IMR-90 (cell line): Measurements from ENCODE around the gene SMIM29. TPM values are rescaled to one million over a fixed set of nuclear protein-coding genes. Genes with fewer than 3 reads are reported as not detected.

Experiments
- ATAC-seq: fragments of 200-7000 bp; cut with Tn5 transposase; 2 replicates; pipeline ENCODE4 v1.9.1; 2020; ENCODE audit warnings: low read depth, mild to moderate bottlenecking, moderate library complexity
- BruUV-seq: library from RNA; stranded (reverse); fragments of 400-500 nt; replicated peaks from 2 replicates; lab custom pipeline; 2021; lab: Mats Ljungman, UMichigan
- CTCF ChIA-PET: fragments of 300-600 bp; formaldehyde crosslinking; extraction: SDS; loops from one replicate; lab custom pipeline; 2021; ENCODE audit warnings: antibody characterized with exemption; lab: Yijun Ruan, JAX
- POLR2A ChIA-PET: fragments of 300-600 bp; sonication (Branson Sonifier 250); formaldehyde crosslinking; loops from one replicate; lab custom pipeline; 2022; ENCODE audit warnings: antibody characterized with exemption; ENCODE audit not compliant: unreplicated experiment; lab: Charles Lee
- DNase-seq: peaks from one replicate; pipeline ENCODE4 v3.0.0; 2013
- H2AFZ ChIP-seq: replicated peaks from 2 replicates; pipeline ENCODE3; 2013; ENCODE audit warnings: low read length, mild to moderate bottlenecking; ENCODE audit not compliant: poor library complexity
- H2AK5ac ChIP-seq: 2 replicates; pipeline ENCODE4 v1.6.1; 2013; ENCODE audit warnings: low read depth, low read length, inconsistent platforms
- H2AK9ac ChIP-seq: replicated peaks from 2 replicates; pipeline ENCODE3; 2013; ENCODE audit warnings: mild to moderate bottlenecking, low read depth, low read length, moderate library complexity; ENCODE audit not compliant: poor library complexity
- H2BK120ac ChIP-seq: 2 replicates; pipeline ENCODE4 v1.6.1; 2013; ENCODE audit warnings: low read depth, low read length, inconsistent platforms
- H2BK15ac ChIP-seq: 3 replicates; pipeline ENCODE4 v1.6.1; 2013; ENCODE audit warnings: low read depth, low read length, inconsistent platforms
- H2BK20ac ChIP-seq: 2 replicates; pipeline ENCODE4 v1.6.1; 2013; ENCODE audit warnings: low read depth, mild to moderate bottlenecking, inconsistent platforms, low read length, moderate library complexity
- H2BK5ac ChIP-seq: 2 replicates; pipeline ENCODE4 v1.6.1; 2013; ENCODE audit warnings: mild to moderate bottlenecking, low read depth, low read length, inconsistent platforms; ENCODE audit not compliant: poor library complexity, severe bottlenecking
- H3K14ac ChIP-seq: replicated peaks from 2 replicates; pipeline ENCODE4 v1.6.1; 2013; ENCODE audit warnings: low read depth, low read length, inconsistent platforms
- H3K18ac ChIP-seq: 2 replicates; pipeline ENCODE4 v1.6.1; 2013; ENCODE audit warnings: low read depth, low read length, control low read depth
- H3K23ac ChIP-seq: 2 replicates; pipeline ENCODE4 v1.6.1; 2013; ENCODE audit warnings: low read depth, low read length, inconsistent platforms
- H3K27ac ChIP-seq: 2 replicates; pipeline ENCODE4 v1.5.1; 2013; ENCODE audit warnings: mild to moderate bottlenecking, control low read depth, low read length; ENCODE audit not compliant: insufficient read depth
- H3K27me3 ChIP-seq: 2 replicates; pipeline ENCODE4 v1.6.1; 2013; ENCODE audit warnings: low read length; ENCODE audit not compliant: control insufficient read depth, insufficient read depth
- H3K36me3 ChIP-seq: 2 replicates; pipeline ENCODE4 v1.6.1; 2013; ENCODE audit warnings: low read length, mixed read lengths; ENCODE audit not compliant: control insufficient read depth, insufficient read depth
- H3K4ac ChIP-seq: 2 replicates; pipeline ENCODE4 v1.6.1; 2013; ENCODE audit warnings: low read depth, low read length, inconsistent platforms
- H3K4me1 ChIP-seq: 2 replicates; pipeline ENCODE4 v1.6.1; 2013; ENCODE audit warnings: low read length, mixed read lengths; ENCODE audit not compliant: control insufficient read depth, insufficient read depth
- H3K4me2 ChIP-seq: 2 replicates; pipeline ENCODE4 v1.6.1; 2013; ENCODE audit warnings: low read depth, mild to moderate bottlenecking, control low read depth, low read length, moderate library complexity
- H3K4me3 ChIP-seq: 2 replicates; pipeline ENCODE4 v1.5.1; 2013; ENCODE audit warnings: low read depth, mild to moderate bottlenecking, control low read depth, low read length, moderate library complexity; ENCODE audit not compliant: insufficient read depth
- H3K56ac ChIP-seq: 2 replicates; pipeline ENCODE4 v1.6.1; 2013; ENCODE audit warnings: low read length, inconsistent platforms; ENCODE audit not compliant: insufficient read depth; ENCODE audit errors: extremely low read depth
- H3K79me1 ChIP-seq, 2 experiments: 2 replicates each; pipeline ENCODE4 v1.6.1; 2013; ENCODE audit warnings: low read length in 2 of 2, inconsistent platforms in 1 of 2, low read depth in 1 of 2
- H3K9ac ChIP-seq: 2 replicates; pipeline ENCODE4 v1.6.1; 2013; ENCODE audit warnings: low read depth, low read length, control low read depth
- H3K9me1 ChIP-seq: 2 replicates; pipeline ENCODE4 v1.6.1; 2013; ENCODE audit warnings: low read length, inconsistent platforms; ENCODE audit not compliant: insufficient read depth
- H3K9me3 ChIP-seq: 2 replicates; pipeline ENCODE4 v1.6.1; 2013; ENCODE audit warnings: low read length; ENCODE audit not compliant: control insufficient read depth, insufficient read depth
- H4K20me1 ChIP-seq: 2 replicates; pipeline ENCODE4 v1.6.1; 2013; ENCODE audit warnings: low read length, inconsistent platforms; ENCODE audit not compliant: insufficient read depth
- H4K5ac ChIP-seq: 2 replicates; pipeline ENCODE4 v1.6.1; 2013; ENCODE audit warnings: mild to moderate bottlenecking, low read depth, low read length, control low read depth
- H4K8ac ChIP-seq, 2 experiments: 2 replicates each; pipeline ENCODE4 v1.6.1; 2013; ENCODE audit warnings: low read depth in 2 of 2, low read length in 2 of 2, control low read depth in 1 of 2, inconsistent platforms in 1 of 2
- H4K91ac ChIP-seq: 2 replicates; pipeline ENCODE4 v1.6.1; 2013; ENCODE audit warnings: low read depth, low read length, inconsistent platforms; ENCODE audit not compliant: insufficient read depth
- CEBPB ChIP-seq: IDR thresholded peaks from 2 replicates; pipeline ENCODE4 v1.6.1; 2012; ENCODE audit warnings: low read depth, low read length, improper control_type of control experiment
- MAZ ChIP-seq: IDR thresholded peaks from 2 replicates; pipeline ENCODE4 v1.6.1; 2012; ENCODE audit warnings: low read depth, mild to moderate bottlenecking, low read length, improper control_type of control experiment, moderate library complexity, borderline replicate concordance
- WGBS, 2 experiments: methylation state at CpG; one replicate each; pipeline versions ENCODE4 v1.1.5 to v1.1.7; 2013; ENCODE audit warnings: missing lambda C conversion rate in 2 of 2; ENCODE audit not compliant: insufficient read length in 1 of 2; ENCODE audit errors: extremely low coverage in 2 of 2; 5-methylcytosine and 5-hydroxymethylcytosine counted together
- dilution Hi-C: fragments of 300-500 bp; cut with HindIII; formaldehyde crosslinking; loops from one replicate; pipeline ENCODE4 v1.14.3; 2018; ENCODE audit warnings: low sequenced_read_pairs; ENCODE audit not compliant: unreplicated experiment
- in situ Hi-C: fragments of 300-500 bp; cut with MboI; formaldehyde crosslinking; loops from 3 replicates; pipeline ENCODE4 v1.14.3; 2019; ENCODE audit warnings: low sequenced_read_pairs, inconsistent platforms, mixed read lengths
- intact Hi-C: fragments of 100-400 bp; cut with micrococcal nuclease; formaldehyde crosslinking; loops from 2 replicates; pipeline ENCODE4 v1.10.0; 2022
- polyA plus RNA-seq, 3 experiments: library from polyadenylated mRNA; depleted of rRNA; stranded (reverse); fragments of >200 nt; gene quantifications; 2 replicates each; pipeline ENCODE4 v1.2.3, GENCODE V29; 2012; ENCODE audit warnings: low replicate concordance in 1 of 3
- total RNA-seq: library from RNA; depleted of rRNA; stranded (reverse); fragments of >200 nt; gene quantifications from 2 replicates; pipeline ENCODE4 v1.2.3, GENCODE V29; 2012

The SMIM29 gene
- total and polyA plus RNA-seq, 2 of the 4 experiments (the other 2 are of a cell fraction), result 8.4 to 28.9 TPM

DNA sequence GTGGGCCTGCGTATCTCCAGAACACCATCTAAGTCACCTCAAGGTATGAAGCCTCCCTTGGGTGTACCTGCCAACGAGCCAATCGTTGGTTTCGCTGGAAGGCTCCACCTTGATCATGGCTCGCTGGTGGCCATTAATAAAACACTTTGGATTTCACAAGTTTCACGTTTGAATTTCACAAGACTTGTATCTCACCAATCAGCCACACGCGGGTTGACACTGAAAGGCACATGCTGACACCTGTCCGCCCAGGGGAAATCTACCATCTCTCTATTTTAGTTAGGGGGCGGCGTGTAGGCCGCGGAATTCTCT lies 12.7 kb downstream of the SMIM29 start:
- 35% methylated on average over 5 of the region's 13 CpGs; no CpG with 5 or more reads in 1 of the 2 experiments for WGBS, 2 experiments
- peak overlapping the region; percentile 77 for H3K4ac ChIP-seq
- ChIA-PET POLR2A (interaction anchor here (1.0 kb wide), 1 partner anchor 12 kb away, joined by 4 read pairs; no protein-coding TSS in a partner anchor), CTCF (interaction anchor here (1.0 kb wide), 2 partner anchors 12 to 40 kb away, joined by 3 to 4 read pairs; no protein-coding TSS in a partner anchor)
- peak overlapping the region; percentile 64 for H2AFZ ChIP-seq
- peak overlapping the region; percentile 42 for H3K18ac ChIP-seq
- in situ Hi-C loops (no loop called here), intact Hi-C loops (loop anchor here (2.0 to 5.0 kb wide), 2 partner anchors 23 to 39 kb away; no protein-coding TSS in a partner anchor), dilution Hi-C loops (no loop called here)
- H3K9ac ChIP-seq, result peak overlapping the region; percentile 34; the same call in 1 of the 2 replicates
- H3K9me1 ChIP-seq, result peaks cover 9% of the 10 kb centered on the region; the same call in 1 of the 2 replicates
- BruUV-seq, result no TSS peak
- H3K14ac ChIP-seq, result peak overlapping the region; percentile 86
- peak overlapping the region; percentile 83 for H2AK9ac ChIP-seq
- no peaks in the 10 kb centered on the region for H3K27me3 ChIP-seq
- H3K79me1 ChIP-seq, result peaks cover 0 to 23% of the 10 kb centered on the region in 2 experiments; a peak in 2 of 4 replicates
- peak overlapping the region; percentile 56 for H3K27ac ChIP-seq
- peak overlapping the region; percentile 38; the same call in 2 of the 3 replicates for H2BK15ac ChIP-seq
- H4K5ac ChIP-seq, result peak overlapping the region; percentile 31
- peak overlapping the region; percentile 46 for H3K56ac ChIP-seq
- peak overlapping the region; percentile 52 to 94 for H4K8ac ChIP-seq
- H3K4me2 ChIP-seq, result peak overlapping the region; percentile 96
- peak overlapping the region; percentile 27 for H4K91ac ChIP-seq
- peak overlapping the region; percentile 5; the same call in 1 of the 2 replicates for H3K4me3 ChIP-seq
- peak overlapping the region; percentile 69 for H2BK5ac ChIP-seq
- H2BK20ac ChIP-seq, result peak overlapping the region; percentile 59; the same call in 1 of the 2 replicates
- peaks cover 20% of the 10 kb centered on the region for H4K20me1 ChIP-seq
- peak overlapping the region; percentile 93 for H2AK5ac ChIP-seq
- peaks cover 3% of the 10 kb centered on the region; the same call in 1 of the 2 replicates for H3K36me3 ChIP-seq
- peak; percentile 27 for DNase-seq
- no peak for ATAC-seq
- no peak for TF ChIP-seq MAZ
- TF ChIP-seq CEBPB, result peak; percentile 61
- peak overlapping the region; percentile 88 for H3K23ac ChIP-seq
- no peaks in the 10 kb centered on the region for H3K9me3 ChIP-seq
- H3K4me1 ChIP-seq, result peaks cover 16% of the 10 kb centered on the region
- H2BK120ac ChIP-seq, result peak overlapping the region; percentile 66; the same call in 1 of the 2 replicates
